H9 (cell line): ENCODE results near the gene SLC9A5. TPM values are rescaled to one million over a fixed set of nuclear protein-coding genes. Genes with fewer than 3 reads are reported as not detected.
A peak's percentile ranks its signal among the peaks of the same experiment; 100 is the strongest.

Experiments
- DNase-seq: peaks from one replicate; pipeline ENCODE4 v3.0.0-alpha.2; 2017
- H2AFZ ChIP-seq: one replicate; pipeline ENCODE4 v1.6.1; 2013; ENCODE audit warnings: mild to moderate bottlenecking, low read length, control low read depth, moderate library complexity
- H2AK5ac ChIP-seq: 2 replicates; pipeline ENCODE4 v1.6.1; 2013; ENCODE audit warnings: low read length, control low read depth, mixed read lengths; ENCODE audit not compliant: insufficient read length
- H2BK120ac ChIP-seq: one replicate; pipeline ENCODE4 v1.6.1; 2013; ENCODE audit warnings: low read depth, mild to moderate bottlenecking, low read length, control low read depth, inconsistent platforms; ENCODE audit not compliant: poor library complexity, severe bottlenecking
- H2BK12ac ChIP-seq: 2 replicates; pipeline ENCODE4 v1.6.1; 2013; ENCODE audit warnings: low read length, control low read depth, mixed read lengths, low read depth; ENCODE audit not compliant: insufficient read length
- H2BK15ac ChIP-seq: 2 replicates; pipeline ENCODE4 v1.6.1; 2013; ENCODE audit warnings: low read depth, low read length, control low read depth
- H2BK20ac ChIP-seq: one replicate; pipeline ENCODE4 v1.6.1; 2013; ENCODE audit warnings: low read depth, mild to moderate bottlenecking, low read length, control low read depth, inconsistent platforms; ENCODE audit not compliant: poor library complexity, severe bottlenecking
- H2BK5ac ChIP-seq: 2 replicates; pipeline ENCODE4 v1.6.1; 2013; ENCODE audit warnings: low read length, control low read depth, mixed read lengths; ENCODE audit not compliant: insufficient read length
- H3K14ac ChIP-seq: 2 replicates; pipeline ENCODE4 v1.6.1; 2013; ENCODE audit warnings: low read length, control low read depth; ENCODE audit not compliant: insufficient read depth
- H3K18ac ChIP-seq: 2 replicates; pipeline ENCODE4 v1.6.1; 2013; ENCODE audit warnings: low read depth, mild to moderate bottlenecking, mixed read lengths, low read length, control low read depth; ENCODE audit not compliant: insufficient read length
- H3K23ac ChIP-seq: 2 replicates; pipeline ENCODE4 v1.6.1; 2013; ENCODE audit warnings: low read length, control low read depth, mixed read lengths, low read depth; ENCODE audit not compliant: insufficient read length
- H3K23me2 ChIP-seq: 2 replicates; pipeline ENCODE4 v1.6.1; 2013; ENCODE audit warnings: low read depth, mild to moderate bottlenecking, mixed read lengths, low read length, control low read depth; ENCODE audit not compliant: insufficient read length, poor library complexity, severe bottlenecking
- H3K27ac ChIP-seq: 2 replicates; pipeline ENCODE4 v1.5.1; 2013; ENCODE audit warnings: low read length, control low read depth, mixed read lengths, low read depth; ENCODE audit not compliant: insufficient read length
- H3K27me3 ChIP-seq: 2 replicates; pipeline ENCODE4 v1.6.1; 2013; ENCODE audit warnings: low read length, control low read depth, inconsistent platforms; ENCODE audit not compliant: insufficient read depth
- H3K4ac ChIP-seq: 2 replicates; pipeline ENCODE4 v1.6.1; 2013; ENCODE audit warnings: low read depth, mild to moderate bottlenecking, control low read depth, inconsistent platforms, low read length, moderate library complexity
- H3K4me1 ChIP-seq: 2 replicates; pipeline ENCODE4 v1.6.1; 2013; ENCODE audit warnings: low read length, control low read depth, inconsistent platforms; ENCODE audit not compliant: insufficient read depth
- H3K4me2 ChIP-seq: 2 replicates; pipeline ENCODE4 v1.6.1; 2013; ENCODE audit warnings: low read length, control low read depth, mixed read lengths; ENCODE audit not compliant: insufficient read length, insufficient read depth
- H3K56ac ChIP-seq: 2 replicates; pipeline ENCODE4 v1.6.1; 2013; ENCODE audit warnings: low read depth, mild to moderate bottlenecking, mixed read lengths, low read length, control low read depth; ENCODE audit not compliant: insufficient read length
- H3K79me1 ChIP-seq: 2 replicates; pipeline ENCODE4 v1.6.1; 2013; ENCODE audit warnings: low read depth, mild to moderate bottlenecking, moderate library complexity, low read length, control low read depth, inconsistent platforms; ENCODE audit not compliant: insufficient read depth, poor library complexity, severe bottlenecking
- H3K79me2 ChIP-seq: 2 replicates; pipeline ENCODE4 v1.6.1; 2013; ENCODE audit warnings: low read length, control low read depth, inconsistent platforms; ENCODE audit not compliant: insufficient read depth
- H3K9ac ChIP-seq: 2 replicates; pipeline ENCODE4 v1.6.1; 2013; ENCODE audit warnings: low read length, control low read depth, mixed read lengths; ENCODE audit not compliant: insufficient read length; ENCODE audit errors: extremely low read depth
- H3K9me3 ChIP-seq: one replicate; pipeline ENCODE4 v1.6.1; 2013; ENCODE audit warnings: low read depth, low read length, inconsistent platforms; ENCODE audit not compliant: control insufficient read depth
- H3T11ph ChIP-seq: one replicate; pipeline ENCODE4 v1.6.1; 2013; ENCODE audit warnings: mild to moderate bottlenecking, low read length, control low read depth, inconsistent platforms
- H4K20me1 ChIP-seq: one replicate; pipeline ENCODE4 v1.6.1; 2013; ENCODE audit not compliant: control insufficient read depth, insufficient read length, insufficient read depth
- H4K5ac ChIP-seq: 2 replicates; pipeline ENCODE4 v1.6.1; 2013; ENCODE audit warnings: low read depth, mild to moderate bottlenecking, mixed read lengths, low read length, control low read depth; ENCODE audit not compliant: insufficient read length
- H4K8ac ChIP-seq: replicated peaks from 2 replicates; pipeline ENCODE4 v1.6.1; 2013; ENCODE audit warnings: low read length, control low read depth, mixed read lengths, low read depth; ENCODE audit not compliant: insufficient read length
- H4K91ac ChIP-seq: 2 replicates; pipeline ENCODE4 v1.6.1; 2013; ENCODE audit warnings: low read depth, mild to moderate bottlenecking, moderate library complexity, mixed read lengths, low read length, control low read depth; ENCODE audit not compliant: insufficient read length
- H3K27ac Mint-ChIP-seq, 3 experiments: 2 replicates in 2 of 3; 3 replicates in 1 of 3; pipeline ENCODE4 v1.8.0; 2020 to 2021; ENCODE audit warnings: mixed read lengths in 3 of 3, mild to moderate bottlenecking in 1 of 3, moderate library complexity in 1 of 3
- H3K27me3 Mint-ChIP-seq: 2 replicates; pipeline ENCODE4 v1.8.0; 2021; ENCODE audit warnings: low read depth, mild to moderate bottlenecking, moderate library complexity, mixed read lengths
- H3K36me3 Mint-ChIP-seq, 3 experiments: 2 replicates in 2 of 3; 3 replicates in 1 of 3; pipeline ENCODE4 v1.8.0; 2020 to 2021; ENCODE audit warnings: low read depth in 3 of 3, mixed read lengths in 3 of 3; ENCODE audit not compliant: insufficient read depth in 1 of 3
- H3K4me1 Mint-ChIP-seq, 2 experiments: 2 replicates each; pipeline ENCODE4 v1.8.0; 2020; ENCODE audit warnings: mixed read lengths in 2 of 2
- H3K4me3 Mint-ChIP-seq, 2 experiments: 2 replicates in 1 of 2; 3 replicates in 1 of 2; pipeline ENCODE4 v1.8.0; 2020 to 2021; ENCODE audit warnings: mild to moderate bottlenecking in 2 of 2, mixed read lengths in 2 of 2, moderate library complexity in 1 of 2
- H3K9me3 Mint-ChIP-seq, 2 experiments: 2 replicates in 1 of 2; 3 replicates in 1 of 2; pipeline ENCODE4 v1.8.0; 2020; ENCODE audit warnings: mild to moderate bottlenecking in 2 of 2, mixed read lengths in 2 of 2, moderate library complexity in 1 of 2
- WGBS: extraction: QIAGEN DNeasy Blood & Tissue Kit; methylation state at CpG from one replicate; pipeline ENCODE4 v1.1.7; 2013; ENCODE audit warnings: missing lambda C conversion rate, low lambda C conversion rate, mixed read lengths; ENCODE audit not compliant: insufficient read length; ENCODE audit errors: extremely low coverage; 5-methylcytosine and 5-hydroxymethylcytosine counted together
- total RNA-seq: library from RNA; stranded (reverse); gene quantifications from 2 replicates; pipeline ENCODE4 v1.2.1, GENCODE V29; 2021
- TF ChIP-seq, protein P1 (sequence below): fragments of 200-600 bp; sonication (generic); conservative IDR thresholded peaks from 3 replicates; pipeline ENCODE4 v1.8.0; 2021; ENCODE audit warnings: antibody characterized with exemption, mild to moderate bottlenecking

SLC9A5 gene
- total RNA-seq, 1 experiment from 2014 or later = 9.1 TPM

- no peaks in the 10 kb centered on the region; a peak in 1 of 5 replicates for H3K9me3 Mint-ChIP-seq
- Histone ChIP-seq H2BK20ac (no peak overlapping the region), H3K9me3 (no peaks in the 10 kb centered on the region), H4K5ac (no peak overlapping the region), H3K79me2 (peaks cover 5% of the 10 kb centered on the region; the same call in 1 of the 2 replicates), H3K79me1 (peaks cover 3% of the 10 kb centered on the region), H4K20me1 (no peaks in the 10 kb centered on the region), H4K8ac (peak overlapping the region; percentile 52), H3K4me2 (peak overlapping the region; percentile 98), H3K4ac (no peak overlapping the region), H2BK5ac (no peak overlapping the region), H3K9ac (peak overlapping the region; percentile 86), H3K4me1 (peaks cover 4% of the 10 kb centered on the region), H2BK120ac (no peak overlapping the region), H2BK12ac (no peak overlapping the region), H3K18ac (no peak overlapping the region), H3K27ac (no peak overlapping the region), H2BK15ac (no peak overlapping the region), H3K23me2 (peaks cover 15% of the 10 kb centered on the region), H2AFZ (no peak overlapping the region), H3T11ph (no peak overlapping the region), H3K23ac (no peak overlapping the region), H3K27me3 (no peaks in the 10 kb centered on the region), H2AK5ac (no peak overlapping the region), H3K56ac (no peak overlapping the region), H4K91ac (no peak overlapping the region), H3K14ac (no peak overlapping the region)
- TF ChIP-seq, protein P1, sequence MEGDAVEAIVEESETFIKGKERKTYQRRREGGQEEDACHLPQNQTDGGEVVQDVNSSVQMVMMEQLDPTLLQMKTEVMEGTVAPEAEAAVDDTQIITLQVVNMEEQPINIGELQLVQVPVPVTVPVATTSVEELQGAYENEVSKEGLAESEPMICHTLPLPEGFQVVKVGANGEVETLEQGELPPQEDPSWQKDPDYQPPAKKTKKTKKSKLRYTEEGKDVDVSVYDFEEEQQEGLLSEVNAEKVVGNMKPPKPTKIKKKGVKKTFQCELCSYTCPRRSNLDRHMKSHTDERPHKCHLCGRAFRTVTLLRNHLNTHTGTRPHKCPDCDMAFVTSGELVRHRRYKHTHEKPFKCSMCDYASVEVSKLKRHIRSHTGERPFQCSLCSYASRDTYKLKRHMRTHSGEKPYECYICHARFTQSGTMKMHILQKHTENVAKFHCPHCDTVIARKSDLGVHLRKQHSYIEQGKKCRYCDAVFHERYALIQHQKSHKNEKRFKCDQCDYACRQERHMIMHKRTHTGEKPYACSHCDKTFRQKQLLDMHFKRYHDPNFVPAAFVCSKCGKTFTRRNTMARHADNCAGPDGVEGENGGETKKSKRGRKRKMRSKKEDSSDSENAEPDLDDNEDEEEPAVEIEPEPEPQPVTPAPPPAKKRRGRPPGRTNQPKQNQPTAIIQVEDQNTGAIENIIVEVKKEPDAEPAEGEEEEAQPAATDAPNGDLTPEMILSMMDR = no peak
- H3K27ac Mint-ChIP-seq = no peak overlapping the region
- H3K4me3 Mint-ChIP-seq = peak overlapping the region; percentile 99 to 100
- H3K4me1 Mint-ChIP-seq = peaks cover 17 to 20% of the 10 kb centered on the region in 2 experiments
- no CpG with 5 or more reads among the region's 9 CpGs for WGBS
- H3K36me3 Mint-ChIP-seq = peaks cover 14 to 54% (median 46%) of the 10 kb centered on the region in 3 experiments; a peak in 6 of 7 replicates
- peaks cover 12% of the 10 kb centered on the region for H3K27me3 Mint-ChIP-seq
- DNase-seq = no peak
Observed at GRCh38 chr16:67228034-67228785, 20.6 kb upstream of the SLC9A5 start.
